HEK293T (cell line): Measurements from ENCODE around the gene SURF4.
A peak's percentile ranks its signal among the peaks of the same experiment; 100 is the strongest.

Source experiments
- CTCF ChIA-PET: fragments of 350-600 bp; formaldehyde crosslinking; extraction: SDS; loops from one replicate; lab custom pipeline; 2021; ENCODE audit warnings: antibody characterized with exemption, inconsistent platforms; lab: Yijun Ruan, JAX
- POLR2A ChIA-PET: fragments of 350-600 bp; formaldehyde crosslinking; extraction: SDS; loops from one replicate; lab custom pipeline; 2020; ENCODE audit warnings: antibody characterized with exemption, inconsistent platforms; lab: Yijun Ruan, JAX
- DNase-seq: peaks from one replicate; pipeline ENCODE4 v3.0.0; 2012; ENCODE audit warnings: mixed read lengths; ENCODE audit errors: extremely low spot score
- ARNT ChIP-seq: fragments of 450-650 bp; IDR thresholded peaks from 2 replicates; pipeline ENCODE4 v1.6.1; 2017; ENCODE audit warnings: mild to moderate bottlenecking
- BHLHE40 ChIP-seq: fragments of 450-650 bp; IDR thresholded peaks from 2 replicates; pipeline ENCODE4 v1.6.1; 2016; ENCODE audit warnings: mild to moderate bottlenecking, moderate library complexity, borderline replicate concordance
- CTBP1 ChIP-seq: fragments of 450-650 bp; IDR thresholded peaks from 2 replicates; pipeline ENCODE4 v1.6.1; 2016; ENCODE audit warnings: borderline replicate concordance
- ELF4 ChIP-seq: fragments of 450-650 bp; IDR thresholded peaks from 2 replicates; pipeline ENCODE4 v1.6.1; 2017; ENCODE audit warnings: antibody characterized with exemption
- FOXA1 ChIP-seq: fragments of 450-650 bp; IDR thresholded peaks from 2 replicates; pipeline ENCODE4 v1.6.1; 2016; ENCODE audit warnings: mild to moderate bottlenecking
- FOXK2 ChIP-seq: fragments of 450-650 bp; IDR thresholded peaks from 2 replicates; pipeline ENCODE4 v1.6.1; 2016; ENCODE audit warnings: mild to moderate bottlenecking
- FOXM1 ChIP-seq: fragments of 450-650 bp; IDR thresholded peaks from 2 replicates; pipeline ENCODE4 v1.6.1; 2017; ENCODE audit warnings: mild to moderate bottlenecking, borderline replicate concordance
- HDGF ChIP-seq: fragments of 450-650 bp; IDR thresholded peaks from 2 replicates; pipeline ENCODE4 v1.6.1; 2017; ENCODE audit warnings: antibody characterized with exemption, borderline replicate concordance
- L3MBTL2 ChIP-seq: fragments of 450-650 bp; conservative IDR thresholded peaks from 2 replicates; pipeline ENCODE4 v1.6.1; 2016; ENCODE audit warnings: mild to moderate bottlenecking
- LEF1 ChIP-seq: fragments of 450-650 bp; IDR thresholded peaks from 2 replicates; pipeline ENCODE4 v1.6.1; 2017; ENCODE audit warnings: mild to moderate bottlenecking, borderline replicate concordance
- NFRKB ChIP-seq: fragments of 450-650 bp; IDR thresholded peaks from 2 replicates; pipeline ENCODE4 v1.6.1; 2016; ENCODE audit warnings: mild to moderate bottlenecking, moderate library complexity
- PKNOX1 ChIP-seq: fragments of 450-650 bp; IDR thresholded peaks from 2 replicates; pipeline ENCODE4 v1.6.1; 2016
- SP1 ChIP-seq: fragments of 450-650 bp; IDR thresholded peaks from 2 replicates; pipeline ENCODE4 v1.6.1; 2017
- SUZ12 ChIP-seq: fragments of 450-650 bp; IDR thresholded peaks from 2 replicates; pipeline ENCODE4 v1.6.1; 2016; ENCODE audit warnings: mild to moderate bottlenecking
- TARDBP ChIP-seq: fragments of 450-650 bp; IDR thresholded peaks from 2 replicates; pipeline ENCODE4 v1.6.1; 2016
- ZNF384 ChIP-seq: fragments of 450-650 bp; IDR thresholded peaks from 2 replicates; pipeline ENCODE4 v1.6.1; 2016

SURF4 gene

GRCh38 chr9:133361507-133362092 lies 14.3 kb downstream of the SURF4 start:
- ChIA-PET CTCF (no interaction called here), POLR2A (no interaction called here)
- no peak for TF ChIP-seq ZNF384
- TF ChIP-seq CTBP1 = no peak
- TF ChIP-seq SP1 = no peak
- no peak for TF ChIP-seq HDGF
- TF ChIP-seq ARNT = no peak
- no peak for TF ChIP-seq ELF4
- no peak for TF ChIP-seq TARDBP
- no peak for TF ChIP-seq FOXK2
- no peak for TF ChIP-seq NFRKB
- no peak for DNase-seq

- POLR2A ChIA-PET = interaction anchor here (0.8 to 1.8 kb wide), 3 partner anchors 9 to 14 kb away, joined by 3 to 7 read pairs (median 4); partner anchors contain the start of genes MED22 and RPL7A
- CTCF ChIA-PET = no interaction called here
- DNase-seq = no peak
Observed at GRCh38 chr9:133360400-133361393, 15.2 kb downstream of the SURF4 start.

GRCh38 chr9:133359399-133360175 lies 16.3 kb downstream of the SURF4 start:
- ChIA-PET CTCF (interaction anchor here (0.7 kb wide), 1 partner anchor 25 kb away, joined by 6 read pairs; no protein-coding TSS in a partner anchor), POLR2A (interaction anchor here (0.8 to 1.8 kb wide), 4 partner anchors 9 to 15 kb away, joined by 3 to 7 read pairs (median 4); partner anchors contain the start of genes MED22 and RPL7A)
- TF ChIP-seq ARNT (no peak), TARDBP (no peak), LEF1 (no peak), HDGF (no peak), L3MBTL2 (no peak), BHLHE40 (no peak), FOXK2 (no peak), SP1 (no peak), FOXA1 (no peak), FOXM1 (no peak), CTBP1 (no peak), ZNF384 (no peak), NFRKB (no peak), ELF4 (no peak), SUZ12 (no peak)
- DNase-seq = peak; percentile 57

More at GRCh38 chr9:133360400-133361393, 15.2 kb downstream of the SURF4 start:
- TF ChIP-seq CTBP1 (no peak), TARDBP (no peak), FOXK2 (no peak), LEF1 (no peak), NFRKB (no peak), ELF4 (no peak), L3MBTL2 (no peak), SUZ12 (no peak), HDGF (no peak), PKNOX1 (no peak)

GRCh38 chr9:133357656-133358055 lies 18.2 kb downstream of the SURF4 start:
- ChIA-PET CTCF (interaction anchor here (1.0 kb wide), 1 partner anchor 47 kb away, joined by 3 read pairs; no protein-coding TSS in a partner anchor), POLR2A (interaction anchor here (1.1 to 3.0 kb wide), 3 partner anchors 10 to 17 kb away, joined by 7 to 20 read pairs (median 12); partner anchors contain the start of genes MED22 and RPL7A)
- no peak for DNase-seq
- TF ChIP-seq ZNF384 (no peak), L3MBTL2 (no peak), FOXM1 (no peak), TARDBP (no peak), CTBP1 (no peak), FOXA1 (no peak), BHLHE40 (no peak), SP1 (no peak), PKNOX1 (no peak), ELF4 (no peak), NFRKB (no peak), SUZ12 (no peak), LEF1 (no peak), HDGF (no peak), ARNT (no peak), FOXK2 (no peak)

GRCh38 chr9:133356391-133357091 lies 19.3 kb downstream of the SURF4 start, which contains the start of the genes SURF1 and SURF2:
TSS of gene SURF1 (minus strand) at chr9:133356487. CDS start at chr9:133356453, 34 bp downstream.
TSS of gene SURF2 (plus strand) at chr9:133356550. CDS start at chr9:133356593, 43 bp downstream.
- DNase-seq = peak; percentile 86
- POLR2A ChIA-PET = interaction anchor here (0.7 to 3.0 kb wide), 12 partner anchors 8 to 61 kb away, joined by 3 to 20 read pairs (median 4); partner anchors contain the start of genes MED22, REXO4 and RPL7A
- TF ChIP-seq FOXK2 (no peak), HDGF (no peak), NFRKB (no peak), BHLHE40 (no peak), ZNF384 (no peak), FOXM1 (no peak), CTBP1 (no peak), PKNOX1 (no peak), TARDBP (no peak), L3MBTL2 (no peak; the same call in 1 of the 2 replicates), SP1 (no peak), FOXA1 (no peak), LEF1 (no peak), ARNT (no peak), SUZ12 (no peak), ELF4 (no peak)
- CTCF ChIA-PET = interaction anchor here (1.0 kb wide), 1 partner anchor 48 kb away, joined by 3 read pairs; no protein-coding TSS in a partner anchor
